Pulmonary artery endothelial cell (primary cell): ENCODE measurements around the gene TNC. TPM values are rescaled to one million over a fixed set of nuclear protein-coding genes. Genes with fewer than 3 reads are reported as not detected.

Experiments used
- DNase-seq: peaks from one replicate; pipeline ENCODE4 v3.0.0-alpha.2; 2011; ENCODE audit warnings: low read depth, low spot score
- total RNA-seq: library from RNA; depleted of rRNA; stranded (reverse); fragments of >200 nt; gene quantifications from 2 replicates; pipeline ENCODE4 v1.2.3, GENCODE V29; 2014

TNC gene
- total RNA-seq, result 0.07 TPM in 2 replicates

GRCh38 chr9:115117999-115118878 is at the start of gene TNC:
TNC (minus strand) TSS chr9:115118157; CDS start chr9:115091018, 27,139 bp downstream.
- no peak for DNase-seq

GRCh38 chr9:115167175-115167574 is 49.2 kb upstream of the TNC start:
- no peak for DNase-seq

- DNase-seq, result no peak
Measured at GRCh38 chr9:115165233-115165632, 47.3 kb upstream of the TNC start.

- no peak for DNase-seq
Measured at GRCh38 chr9:115164511-115164974, 46.6 kb upstream of the TNC start.

- no peak for DNase-seq
Measured at GRCh38 chr9:115162946-115163345, 45.0 kb upstream of the TNC start.

- DNase-seq, result no peak
Measured at GRCh38 chr9:115161446-115161845, 43.5 kb upstream of the TNC start.

GRCh38 chr9:115158661-115159481 is 40.9 kb upstream of the TNC start:
- DNase-seq, result no peak

- no peak for DNase-seq
Measured at GRCh38 chr9:115157245-115157674, 39.3 kb upstream of the TNC start.

GRCh38 chr9:115155037-115155436 is 37.1 kb upstream of the TNC start:
- DNase-seq, result no peak

GRCh38 chr9:115154617-115155016 is 36.7 kb upstream of the TNC start:
- no peak for DNase-seq

GRCh38 chr9:115152281-115152820 is 34.4 kb upstream of the TNC start:
- DNase-seq, result no peak

- no peak for DNase-seq
Measured at GRCh38 chr9:115148721-115149120, 30.8 kb upstream of the TNC start.

- no peak for DNase-seq
Measured at GRCh38 chr9:115146581-115147021, 28.6 kb upstream of the TNC start.

- no peak for DNase-seq
Measured at GRCh38 chr9:115144706-115145105, 26.7 kb upstream of the TNC start.

- DNase-seq, result no peak
Measured at GRCh38 chr9:115143689-115144088, 25.7 kb upstream of the TNC start.

- no peak for DNase-seq
Measured at GRCh38 chr9:115142517-115143270, 24.7 kb upstream of the TNC start.

GRCh38 chr9:115142090-115142489 is 24.1 kb upstream of the TNC start:
- no peak for DNase-seq

- DNase-seq, result no peak
Measured at GRCh38 chr9:115141612-115142011, 23.7 kb upstream of the TNC start.

- no peak for DNase-seq
Measured at GRCh38 chr9:115138151-115138550, 20.2 kb upstream of the TNC start.

GRCh38 chr9:115137526-115137925 is 19.6 kb upstream of the TNC start:
- DNase-seq, result no peak
